ENCODE measurements around the gene SEC14L1.

SEC14L1 gene

DNA sequence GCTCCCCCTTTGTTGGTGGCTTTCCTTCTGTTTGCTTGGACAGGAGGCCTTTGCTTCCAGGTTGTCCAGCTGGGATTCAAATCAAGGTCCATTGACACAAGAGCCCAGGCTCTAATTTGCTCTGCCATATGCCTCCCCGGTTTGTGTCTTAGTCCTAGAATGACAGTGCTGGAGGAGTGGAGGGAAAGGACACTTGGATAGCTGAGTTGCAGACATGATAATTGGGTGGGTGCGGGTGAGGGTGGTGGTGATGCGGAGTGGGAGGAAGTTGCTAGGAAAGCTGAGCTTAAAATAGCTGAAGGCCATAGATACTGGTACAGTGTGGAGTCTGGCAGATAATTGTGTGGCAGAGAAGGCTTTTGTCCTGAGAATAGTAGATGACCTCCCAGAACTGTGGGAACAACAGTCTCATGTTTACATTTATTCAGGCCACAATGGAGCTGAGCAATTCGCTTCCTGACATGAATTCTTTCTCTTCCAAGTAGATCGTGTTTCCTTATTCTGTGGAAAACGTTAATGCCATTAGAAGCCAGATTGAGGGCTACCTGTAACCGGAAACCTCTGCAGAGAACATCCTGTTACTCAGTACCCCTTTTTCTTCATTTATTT, 23.8 kb downstream of the SEC14L1 start:
- no peak for DNase-seq

DNA sequence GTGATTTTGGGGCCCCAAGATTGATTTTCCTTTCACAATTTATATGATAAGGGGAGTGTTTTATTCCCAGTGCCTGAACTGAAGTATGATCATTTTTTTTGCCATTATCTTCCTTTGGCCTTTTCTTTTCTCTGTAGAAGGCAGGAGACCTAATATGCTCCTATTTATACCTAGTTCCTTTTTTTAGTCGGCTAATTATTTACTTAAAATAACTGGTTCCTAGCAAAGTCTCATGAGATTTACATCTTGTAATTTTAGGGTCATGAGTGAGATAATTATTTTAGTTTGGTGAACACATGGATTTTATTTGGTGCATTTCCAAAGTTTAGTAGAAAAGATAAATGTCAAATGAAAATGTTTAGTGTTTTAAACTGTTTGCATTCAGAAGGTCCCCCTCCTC, 24.8 kb downstream of the SEC14L1 start:
- no peak for DNase-seq

DNA sequence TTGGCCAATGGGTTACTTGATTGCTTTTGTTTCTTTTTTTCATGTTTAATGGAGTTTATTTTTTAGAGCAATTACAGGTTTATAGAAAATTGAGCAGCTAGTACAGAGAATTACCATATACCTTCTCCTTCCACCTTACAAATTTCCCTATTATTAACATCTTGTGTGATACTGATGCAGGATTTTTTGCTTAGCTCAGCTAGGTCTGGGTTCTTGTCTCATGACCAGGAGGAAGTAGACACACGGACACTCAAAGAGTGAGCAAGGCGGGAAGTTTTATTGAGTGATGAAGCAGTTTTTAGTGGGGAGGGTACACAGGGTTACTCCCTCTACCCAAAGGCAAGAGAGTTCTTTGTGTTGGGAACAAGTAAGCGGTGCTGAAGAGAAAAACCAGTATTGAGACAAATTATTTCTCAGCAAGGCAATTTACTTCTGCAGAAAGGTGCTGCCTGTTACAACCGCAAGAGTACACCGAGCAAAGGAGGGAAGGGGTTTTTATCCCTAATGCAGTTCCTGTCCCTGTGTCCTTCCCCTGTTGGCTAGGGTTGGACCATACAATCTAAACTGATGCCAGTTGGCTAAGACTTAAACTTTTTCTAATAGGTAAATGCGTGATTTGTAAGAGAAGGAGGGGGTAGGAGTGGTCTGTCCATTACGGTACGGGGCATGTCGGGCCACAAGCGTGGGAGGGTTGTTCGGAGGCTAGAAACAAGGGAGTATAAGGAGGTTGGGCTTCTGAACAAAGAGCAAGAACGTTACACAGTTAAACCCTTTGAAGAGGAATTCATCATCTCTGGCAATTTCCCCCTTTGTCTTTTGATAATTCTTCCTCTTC, 26.9 kb downstream of the SEC14L1 start:
- no peak for DNase-seq

DNA sequence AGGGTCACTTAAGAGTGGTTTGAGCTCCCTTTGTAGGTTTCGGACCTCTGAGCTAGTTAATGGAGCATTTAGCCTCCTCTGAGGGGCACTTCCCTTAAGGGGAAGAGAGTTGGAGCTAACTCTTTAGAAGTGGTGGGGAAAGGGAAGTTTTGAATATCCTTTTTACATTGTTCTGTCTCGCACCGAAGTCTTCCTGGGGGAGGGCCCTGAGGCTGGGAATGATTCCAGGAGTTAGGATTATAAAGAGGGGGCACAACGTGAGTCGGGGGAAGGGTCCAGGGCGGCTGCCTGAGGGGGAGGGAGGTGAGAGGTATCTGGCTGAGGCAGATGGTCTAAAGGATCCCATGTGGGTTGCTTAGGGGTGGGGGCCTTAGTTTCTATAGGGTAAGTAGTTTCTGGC, 32.3 kb downstream of the SEC14L1 start:
- no peak for DNase-seq

DNA sequence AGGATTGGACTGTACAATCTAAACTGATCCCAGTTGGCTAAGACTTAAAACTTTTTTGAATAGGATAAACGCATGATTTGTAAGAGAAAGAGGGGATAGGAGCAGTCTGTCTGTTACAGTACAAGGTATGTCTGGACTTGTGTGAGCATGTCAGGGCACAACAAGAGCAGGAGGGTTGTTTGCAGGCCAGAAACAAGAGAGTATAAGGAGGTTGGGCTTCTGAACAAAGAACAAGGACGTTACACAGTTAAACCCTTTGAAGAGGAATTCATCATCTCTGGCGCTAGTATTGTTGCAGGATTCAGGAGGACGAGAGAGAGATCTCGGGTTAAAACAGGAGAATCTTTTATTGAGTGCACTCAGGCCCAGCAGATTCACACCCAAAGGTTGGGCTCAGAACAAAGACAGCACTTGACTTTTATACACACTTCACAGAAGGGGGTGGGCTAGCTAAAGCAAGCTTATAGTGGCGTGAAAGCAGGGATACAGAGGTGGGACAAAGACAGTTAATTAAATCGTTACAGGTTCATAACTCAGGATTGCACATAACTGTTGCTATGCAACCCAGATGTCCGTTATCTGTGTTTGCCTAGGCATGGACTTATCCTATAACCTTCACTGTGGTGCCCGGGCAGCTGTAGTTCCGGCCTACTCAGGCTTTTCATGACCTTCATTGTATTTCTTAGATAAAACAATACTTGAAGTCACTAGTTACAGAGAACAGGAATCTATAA, 34.3 kb downstream of the SEC14L1 start:
- DNase-seq: no peak

DNA sequence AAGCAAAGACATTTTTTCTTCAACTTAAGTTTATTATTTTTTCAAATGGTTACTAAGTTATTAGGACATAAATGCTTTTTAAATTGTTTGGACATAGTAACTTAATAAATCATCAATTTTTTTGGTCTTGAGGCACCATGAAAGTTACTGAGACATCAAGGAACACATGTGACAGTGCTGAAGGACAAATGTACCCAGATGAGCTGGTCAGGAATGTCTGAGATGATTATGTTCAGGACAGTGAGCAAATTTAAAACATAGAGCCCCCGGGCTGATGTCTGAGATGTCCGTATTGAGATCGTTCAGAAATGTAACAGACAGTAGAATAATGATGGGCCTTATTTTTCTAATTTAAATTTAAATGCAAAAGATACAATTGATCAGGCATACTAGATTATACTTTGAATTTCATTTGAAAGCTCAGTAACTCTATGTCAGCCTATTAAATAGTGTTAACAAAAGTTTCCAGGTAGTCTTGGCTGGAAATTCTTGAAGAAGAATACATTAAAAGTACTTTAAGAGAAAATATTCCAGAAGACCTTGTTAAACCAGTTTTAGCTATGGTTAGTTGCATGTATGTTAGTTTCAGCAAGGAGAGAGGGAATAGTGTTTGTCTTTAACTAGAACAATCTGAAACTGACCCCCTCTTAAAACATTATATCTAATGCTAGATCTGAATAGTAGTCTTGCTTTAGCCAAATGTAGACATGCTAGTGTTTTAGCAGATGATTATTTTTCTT, 36.4 kb downstream of the SEC14L1 start:
- DNase-seq: no peak

DNA sequence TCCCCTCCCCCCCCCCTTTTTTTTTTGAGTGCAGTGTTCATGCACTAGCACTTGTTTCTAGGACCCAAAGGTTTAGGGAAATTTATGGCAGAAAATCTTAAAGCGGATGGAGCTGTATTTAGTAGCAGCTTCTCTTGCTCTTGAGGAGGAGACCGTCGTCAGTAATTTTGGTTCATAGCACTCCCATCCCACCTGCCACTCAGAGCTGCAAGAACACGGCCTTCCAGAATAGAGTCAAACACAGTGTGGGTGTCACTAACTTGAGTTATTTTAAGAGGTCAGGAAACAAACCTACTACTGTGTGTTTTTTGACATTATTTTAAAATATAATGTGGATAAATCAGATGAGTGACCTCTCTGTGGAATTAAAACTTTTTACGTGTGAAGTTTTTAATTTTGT, 37.3 kb downstream of the SEC14L1 start:
- DNase-seq: no peak

DNA sequence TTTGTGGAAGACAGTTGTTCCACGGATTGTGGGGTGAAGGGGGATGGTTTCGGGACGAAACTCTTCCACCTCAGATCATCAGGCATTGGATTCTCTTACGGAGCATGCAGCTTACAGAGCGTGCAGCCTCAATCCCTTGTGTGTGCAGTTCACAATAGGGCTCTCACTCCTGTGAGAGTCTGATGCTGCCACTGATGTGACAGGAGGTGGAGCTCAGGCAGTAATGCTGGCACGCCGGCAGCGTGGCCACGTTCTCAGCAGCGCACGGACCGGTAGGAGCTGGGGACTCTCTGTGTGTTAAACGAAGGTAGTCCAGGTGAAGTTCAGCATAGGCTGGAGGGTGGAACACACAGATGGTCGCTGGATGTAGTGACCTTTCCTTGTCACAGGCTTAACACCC, 37.8 kb downstream of the SEC14L1 start:
- DNase-seq: no peak

DNA sequence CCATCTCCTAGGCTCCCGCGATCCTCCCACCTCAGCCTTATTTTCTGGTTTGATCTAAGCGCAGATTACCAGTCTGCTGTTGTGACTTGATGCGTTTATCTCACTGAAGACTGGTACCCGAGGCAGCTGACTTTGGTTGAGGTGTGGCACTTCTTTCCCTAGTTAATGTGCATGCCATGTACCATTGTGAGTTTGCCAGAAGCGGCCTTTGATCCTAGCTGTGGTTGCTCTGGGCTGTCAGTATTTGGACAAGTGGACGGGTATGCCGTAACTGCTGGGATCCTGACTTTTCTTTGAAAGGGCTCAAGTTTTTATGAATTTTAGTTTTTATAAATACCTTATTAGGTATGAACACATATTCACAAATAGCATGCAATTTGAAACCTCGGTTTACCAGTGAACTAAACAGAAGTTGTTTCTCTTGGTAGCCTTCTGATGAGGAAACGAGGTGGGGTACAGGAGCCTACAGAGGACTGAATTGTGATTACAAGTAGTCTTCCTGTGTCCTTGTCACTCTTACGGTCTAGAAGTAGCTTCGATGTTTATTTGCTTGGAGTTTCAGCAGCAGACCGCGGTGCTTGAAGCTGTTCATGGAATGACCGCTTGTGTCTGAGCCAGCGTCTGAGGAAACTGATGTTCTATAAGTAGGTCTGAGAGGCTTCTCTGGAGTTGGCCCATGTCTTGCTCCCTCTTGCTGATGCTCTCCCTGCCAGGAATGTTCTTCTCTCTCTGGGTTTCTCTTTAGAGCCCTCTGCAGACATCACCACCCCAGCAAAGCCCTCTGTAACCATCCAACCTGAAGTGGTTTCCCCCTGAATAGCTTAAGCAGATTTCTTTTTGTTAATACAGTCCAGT, 40.0 kb downstream of the SEC14L1 start:
- DNase-seq: no peak

DNA sequence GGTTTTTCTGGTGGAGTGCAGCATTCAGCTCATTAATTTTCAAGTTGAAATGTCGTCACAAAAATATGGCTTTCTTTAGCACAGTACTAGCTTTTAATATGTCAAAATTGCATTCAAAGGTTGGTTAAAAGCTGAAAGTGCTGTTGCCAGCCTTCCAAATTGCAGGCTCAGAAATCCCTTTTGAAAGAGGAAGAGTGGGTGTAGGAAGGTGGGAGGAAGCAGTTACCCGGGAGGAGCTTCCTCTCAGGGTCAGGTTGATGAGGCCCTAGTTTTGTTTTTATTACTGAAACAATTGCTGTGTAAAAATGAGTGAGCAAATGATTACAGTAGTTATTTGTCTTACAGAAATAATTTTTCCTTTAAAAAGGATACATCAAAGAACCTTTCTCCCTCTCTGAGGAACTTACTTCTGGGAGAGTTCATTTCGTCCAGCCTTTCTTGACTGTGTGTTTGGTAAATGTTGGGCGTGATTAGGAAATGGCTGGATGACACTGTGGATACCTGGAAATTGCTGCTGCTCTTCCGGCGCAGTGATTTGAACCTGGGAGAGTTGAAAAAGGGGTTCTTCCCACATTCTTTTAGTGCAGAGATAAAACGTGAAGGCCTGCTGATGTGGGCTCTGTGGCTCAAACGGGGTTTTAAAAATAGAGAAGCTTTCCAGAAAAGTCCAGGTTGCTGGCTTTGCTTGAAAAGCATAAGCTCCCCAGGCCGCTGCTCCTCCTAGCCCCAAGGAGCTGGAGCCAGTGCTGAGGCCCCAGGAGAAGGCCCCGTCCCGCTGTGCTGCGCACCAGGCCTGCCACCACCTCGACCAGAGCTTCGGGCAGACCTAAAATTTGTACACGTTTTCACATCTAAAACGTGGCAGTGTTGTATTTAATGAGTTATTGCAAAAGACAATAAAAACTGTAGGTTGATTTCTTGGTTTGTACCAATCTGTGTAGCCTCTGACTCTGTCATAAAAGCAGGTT, 41.7 kb downstream of the SEC14L1 start:
- DNase-seq: no peak

DNA sequence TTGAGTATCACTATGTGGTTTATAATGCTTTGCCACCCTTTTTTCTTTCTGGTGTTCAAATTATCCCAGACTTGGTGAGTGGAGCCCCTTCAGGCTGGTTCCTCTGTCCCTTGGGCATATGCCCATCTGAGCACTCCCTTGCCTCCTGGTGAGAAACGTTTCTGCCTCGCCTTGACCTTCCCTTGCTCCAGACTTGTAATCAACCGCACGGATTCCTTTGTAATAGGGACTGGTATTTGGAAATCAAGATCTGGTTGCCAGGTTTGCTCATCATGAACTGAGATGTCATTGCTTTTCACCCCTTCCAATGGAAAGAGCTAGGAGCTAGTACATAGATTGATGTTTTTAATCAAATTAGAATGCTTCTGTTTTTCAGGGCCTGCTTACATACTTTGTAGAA, 43.7 kb downstream of the SEC14L1 start:
- no peak for DNase-seq

DNA sequence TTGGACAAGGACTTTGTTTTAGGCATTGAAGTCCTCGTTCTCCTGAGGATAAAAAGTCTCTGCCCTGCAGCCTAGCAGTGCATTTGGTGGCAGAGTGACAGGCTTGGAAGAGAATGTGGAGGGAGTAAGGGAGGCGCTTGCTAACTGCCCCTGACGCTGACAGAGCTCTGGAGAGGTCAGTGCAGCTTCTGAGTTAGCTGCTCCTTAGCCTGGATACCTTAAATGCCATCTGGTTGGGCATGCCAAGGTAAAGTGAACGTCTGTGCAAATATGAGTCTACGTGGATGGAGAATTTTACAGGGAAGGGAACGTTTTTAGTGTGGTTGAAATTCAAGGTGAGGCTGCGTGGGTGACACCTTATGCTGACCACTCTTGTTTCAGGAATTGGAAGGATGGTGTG, 44.4 kb downstream of the SEC14L1 start:
- no peak for DNase-seq

DNA sequence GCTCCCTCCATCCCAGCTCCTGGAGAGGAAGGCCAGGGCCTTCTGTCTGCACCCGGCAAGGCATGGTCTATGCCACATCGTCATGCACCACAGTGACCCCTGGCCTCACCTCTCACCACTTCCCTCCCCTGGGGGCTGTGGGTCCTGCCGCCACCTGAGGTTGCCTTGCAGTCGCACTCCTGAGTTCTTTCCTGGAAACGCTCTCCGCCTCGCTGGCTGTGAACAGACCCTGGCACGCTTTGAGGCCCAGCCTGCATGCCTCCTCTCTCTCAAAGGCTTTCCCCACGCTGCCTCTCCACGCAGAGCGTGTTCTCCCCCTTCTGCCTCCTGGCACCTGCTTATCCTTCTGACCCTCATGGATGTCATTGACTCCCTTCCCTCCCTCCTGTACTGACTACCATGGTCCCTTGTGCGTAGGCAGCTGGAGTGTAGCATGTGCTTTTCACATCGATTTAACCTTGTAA, 45.4 kb downstream of the SEC14L1 start:
- no peak for DNase-seq

DNA sequence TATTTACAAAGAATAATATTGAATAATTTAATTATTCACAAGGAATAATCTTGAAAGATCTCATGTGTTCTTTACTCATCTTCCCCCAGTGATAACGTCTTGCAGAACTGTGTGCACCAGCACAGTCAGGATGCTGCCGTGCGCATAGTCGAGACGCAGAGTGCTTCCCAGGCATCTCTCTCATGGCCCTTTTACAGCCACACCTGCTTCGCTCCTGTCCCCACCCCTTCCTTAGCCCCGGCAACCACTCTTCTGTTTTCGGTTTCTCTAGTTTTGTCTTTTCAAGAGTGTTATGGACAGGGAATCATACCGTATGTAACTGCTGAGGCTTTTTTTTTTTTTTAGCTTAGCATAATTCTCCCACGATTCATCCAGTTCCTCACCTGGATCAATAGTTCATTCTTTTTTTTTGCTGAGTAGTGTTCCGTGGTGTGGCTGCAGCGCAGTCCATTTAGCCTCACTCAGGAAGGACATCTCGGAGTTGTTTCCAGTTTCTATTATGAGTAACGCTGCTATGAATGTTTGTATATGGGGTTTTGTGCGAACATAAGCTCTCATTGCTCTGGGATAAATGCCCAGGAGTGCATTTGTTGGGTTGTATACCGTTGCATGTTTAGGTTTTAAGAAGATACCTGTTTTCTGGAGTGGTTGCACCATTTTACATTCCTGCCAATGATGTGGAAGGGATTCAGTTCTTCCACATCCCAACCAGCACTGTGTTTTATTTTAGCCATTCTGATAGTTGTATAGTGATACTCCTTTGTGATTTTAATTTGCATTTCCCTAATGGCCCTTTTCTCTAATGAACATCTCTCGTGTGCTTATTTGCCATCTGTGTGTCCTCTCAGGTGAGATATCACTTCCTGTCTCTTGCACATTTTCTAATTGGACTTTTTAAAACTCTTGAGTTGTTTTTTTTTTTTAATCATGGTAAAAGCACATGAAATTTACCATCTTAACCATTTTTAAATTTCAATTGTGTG, 47.6 kb downstream of the SEC14L1 start:
- no peak for DNase-seq

DNA sequence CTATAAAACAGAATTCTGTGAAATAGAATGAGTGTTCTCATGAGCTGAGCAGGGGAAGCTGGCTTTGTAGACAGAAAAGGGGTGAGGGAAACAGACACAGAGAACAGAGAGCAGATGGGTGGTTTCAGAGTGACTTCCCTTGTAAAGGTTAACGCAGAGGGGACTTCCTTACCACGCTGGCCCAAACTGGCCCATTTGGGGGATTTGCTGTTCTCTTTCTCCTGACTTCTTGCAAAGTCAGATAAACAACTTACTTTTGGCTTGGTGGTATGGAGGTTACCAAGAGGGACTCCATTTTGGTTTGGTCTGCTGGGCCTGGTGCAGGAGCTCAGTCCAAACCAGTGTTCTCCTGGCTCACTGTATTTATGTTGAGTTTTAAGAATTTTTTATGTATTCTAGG, 48.4 kb downstream of the SEC14L1 start:
- no peak for DNase-seq

DNA sequence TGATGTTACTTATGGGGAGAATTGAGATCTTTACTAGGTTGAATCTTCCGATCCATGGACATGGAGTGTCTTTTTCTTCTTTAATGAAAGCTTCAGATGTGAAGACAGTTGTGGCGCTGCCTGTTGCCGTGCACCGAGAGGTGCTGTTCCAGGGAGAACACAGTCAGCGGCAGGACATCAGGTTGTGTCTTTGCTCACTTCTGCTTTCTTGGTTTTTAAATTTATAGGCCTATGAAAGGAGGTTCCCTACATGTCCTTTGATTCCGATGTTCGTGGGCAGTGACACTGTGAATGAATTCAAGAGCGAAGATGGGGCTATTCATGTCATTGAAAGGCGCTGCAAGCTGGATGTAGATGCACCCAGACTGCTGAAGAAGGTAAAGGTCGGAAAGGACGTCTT, 49.8 kb downstream of the SEC14L1 start:
- DNase-seq: no peak

DNA sequence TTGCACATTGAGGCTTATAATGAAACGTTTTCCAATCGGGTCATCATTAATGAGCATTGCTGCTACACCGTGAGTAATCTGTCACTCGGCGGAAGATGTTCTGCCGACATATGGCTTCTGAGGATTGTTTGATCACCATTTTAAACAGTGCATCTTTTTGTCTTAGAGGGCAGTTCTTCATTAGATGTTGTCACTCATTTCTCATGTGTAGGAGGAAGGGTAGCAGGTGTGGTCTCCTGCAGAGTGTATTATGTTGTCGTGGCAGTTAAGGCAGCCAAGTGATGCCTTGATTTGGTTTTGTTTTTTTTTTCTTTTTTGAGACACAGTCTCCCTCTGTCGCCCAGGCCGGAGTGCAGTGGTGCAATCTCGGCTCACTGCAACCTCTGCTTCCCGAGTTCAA, 50.5 kb downstream of the SEC14L1 start:
- no peak for DNase-seq

DNA sequence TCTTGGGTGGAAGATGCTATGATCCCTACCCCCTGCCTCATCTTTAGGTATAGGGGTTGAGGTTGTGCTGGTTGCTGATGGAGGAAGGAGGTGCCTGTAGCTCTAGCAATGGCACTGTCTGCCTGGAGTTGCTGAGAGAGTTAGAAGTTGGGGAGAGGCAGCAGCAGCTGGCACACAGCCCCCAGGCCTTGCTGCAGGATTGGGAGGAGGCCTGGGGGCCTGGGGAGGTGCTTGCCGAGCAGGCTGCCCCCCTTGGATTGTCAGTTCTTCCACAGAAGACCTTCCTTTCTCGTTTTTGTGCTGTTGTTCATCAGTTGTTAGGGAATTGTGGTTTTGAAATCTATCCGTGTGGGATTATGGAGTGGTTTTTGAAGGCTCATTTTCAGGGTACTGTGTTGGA, 52.9 kb downstream of the SEC14L1 start:
- DNase-seq: no peak

DNA sequence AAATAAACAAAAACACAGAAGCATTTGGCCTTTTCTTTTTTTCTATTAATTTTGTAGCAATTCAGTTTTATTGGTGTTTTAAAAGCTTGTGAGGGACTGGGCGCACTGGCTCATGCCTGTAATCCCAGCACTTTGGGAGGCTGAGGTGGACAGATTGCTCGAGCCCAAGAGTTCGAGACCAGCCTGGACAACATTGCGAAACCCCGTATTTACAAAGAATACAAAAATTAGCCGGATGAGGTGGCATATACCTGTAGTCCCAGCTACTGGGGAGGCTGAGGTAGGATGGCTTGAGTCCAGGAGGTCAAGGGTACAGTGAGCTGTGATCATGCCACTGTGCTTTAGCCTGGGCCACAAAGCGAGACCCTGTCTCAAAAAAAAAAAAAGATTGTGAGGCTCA, 53.4 kb downstream of the SEC14L1 start:
- no peak for DNase-seq

DNA sequence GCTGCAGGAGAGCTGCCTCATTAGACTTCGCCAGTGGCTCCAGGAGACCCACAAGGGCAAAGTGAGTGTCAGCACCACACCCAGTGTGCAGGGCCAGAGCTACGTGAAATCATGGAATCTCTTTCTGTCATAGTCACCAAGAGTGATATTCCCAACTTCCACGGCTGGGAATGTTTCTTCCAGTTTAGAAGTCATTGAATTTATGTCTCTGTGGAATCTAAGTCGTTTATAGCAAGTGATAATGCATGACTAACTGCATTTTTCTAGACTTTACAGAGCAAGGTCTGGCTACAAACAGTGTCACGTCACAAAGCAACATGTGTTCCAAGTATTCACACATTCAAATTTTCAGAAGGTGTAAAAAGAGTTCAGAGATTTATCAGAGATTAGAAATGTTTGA, 55.5 kb downstream of the SEC14L1 start:
- no peak for DNase-seq
